H1 (cell line): Measurements from ENCODE around the gene CCDC197. TPM values are rescaled to one million over a fixed set of nuclear protein-coding genes. Genes with fewer than 3 reads are reported as not detected.

Source experiments
- CTCF ChIA-PET: fragments of 300-600 bp; sonication (Branson Sonifier 250); formaldehyde crosslinking; loops from one replicate; lab custom pipeline; 2021; ENCODE audit not compliant: partially characterized antibody; lab: Charles Lee
- POLR2A ChIA-PET: fragments of 300-600 bp; sonication (Branson Sonifier 250); formaldehyde crosslinking; loops from one replicate; lab custom pipeline; 2021; ENCODE audit warnings: inconsistent platforms; ENCODE audit not compliant: partially characterized antibody; lab: Charles Lee
- DNase-seq, 2 experiments: peaks; one replicate each; pipeline versions ENCODE4 v3.0.0 to v3.0.0-alpha.2; 2010 to 2022; ENCODE audit warnings: low spot score in 2 of 2, low read depth in 1 of 2, mixed read lengths in 1 of 2
- FAIRE-seq: peaks from 2 replicates; lab custom pipeline; 2011; peaks lifted over from hg19 to GRCh38; lab: Jason Lieb, UNC
- H2AFZ ChIP-seq: 2 replicates; pipeline ENCODE4 v1.8.1; 2012; ENCODE audit warnings: low read length, inconsistent platforms
- H2AK5ac ChIP-seq: 2 replicates; pipeline ENCODE4 v1.6.1; 2013; ENCODE audit warnings: low read depth, low read length
- H2BK120ac ChIP-seq: replicated peaks from 2 replicates; pipeline ENCODE3; 2013; ENCODE audit warnings: low read depth, low read length, inconsistent platforms
- H2BK12ac ChIP-seq: 2 replicates; pipeline ENCODE4 v1.6.1; 2013; ENCODE audit warnings: low read depth, low read length
- H2BK15ac ChIP-seq: 2 replicates; pipeline ENCODE4 v1.6.1; 2013; ENCODE audit warnings: low read length
- H2BK20ac ChIP-seq: 2 replicates; pipeline ENCODE4 v1.6.1; 2013; ENCODE audit warnings: low read length
- H2BK5ac ChIP-seq: 2 replicates; pipeline ENCODE4 v1.6.1; 2013; ENCODE audit warnings: low read depth, low read length
- H3K14ac ChIP-seq: 2 replicates; pipeline ENCODE4 v1.6.1; 2013; ENCODE audit warnings: inconsistent platforms; ENCODE audit not compliant: insufficient read length
- H3K18ac ChIP-seq: 2 replicates; pipeline ENCODE4 v1.6.1; 2013; ENCODE audit warnings: low read length; ENCODE audit errors: extremely low read depth
- H3K23ac ChIP-seq: 2 replicates; pipeline ENCODE4 v1.6.1; 2013; ENCODE audit warnings: inconsistent platforms; ENCODE audit not compliant: insufficient read length
- H3K23me2 ChIP-seq: 2 replicates; pipeline ENCODE4 v1.6.1; 2013; ENCODE audit warnings: low read depth, low read length
- H3K27ac ChIP-seq: 2 replicates; pipeline ENCODE4 v1.6.1; 2011; ENCODE audit warnings: low read depth, low read length, inconsistent platforms
- H3K27me3 ChIP-seq, 4 experiments: replicated peaks in 1 of 4; 1 replicate in 1 of 4; 2 replicates in 3 of 4; pipeline versions ENCODE4 v1.6.1 to v1.8.1; 2011 to 2013; ENCODE audit warnings: low read length in 3 of 4, mild to moderate bottlenecking in 3 of 4, inconsistent platforms in 2 of 4, mixed read lengths in 2 of 4, moderate library complexity in 1 of 4; ENCODE audit not compliant: control insufficient read depth in 3 of 4, insufficient read depth in 3 of 4; ENCODE audit errors: extremely low read depth in 1 of 4
- H3K36me3 ChIP-seq, 4 experiments: 2 replicates each; pipeline versions ENCODE4 v1.6.1 to v1.8.1; 2011 to 2013; ENCODE audit warnings: mild to moderate bottlenecking in 4 of 4, low read length in 3 of 4, moderate library complexity in 2 of 4, control low read depth in 1 of 4, inconsistent platforms in 1 of 4; ENCODE audit not compliant: insufficient read depth in 4 of 4, control insufficient read depth in 2 of 4
- H3K4ac ChIP-seq: replicated peaks from 2 replicates; pipeline ENCODE3; 2013; ENCODE audit warnings: low read length, low read depth, mixed read lengths, inconsistent platforms; ENCODE audit not compliant: insufficient read length
- H3K4me1 ChIP-seq, 4 experiments: replicated peaks in 1 of 4; 1 replicate in 1 of 4; 2 replicates in 3 of 4; pipeline versions ENCODE4 v1.6.1 to v1.8.1; 2011 to 2013; ENCODE audit warnings: low read length in 3 of 4, inconsistent platforms in 2 of 4, mixed read lengths in 1 of 4; ENCODE audit not compliant: insufficient read depth in 4 of 4, control insufficient read depth in 3 of 4
- H3K4me2 ChIP-seq, 2 experiments: 2 replicates each; pipeline versions ENCODE4 v1.6.1 to v1.8.1; 2011 to 2013; ENCODE audit warnings: low read depth in 2 of 2, low read length in 2 of 2, control low read depth in 1 of 2, inconsistent platforms in 1 of 2, mild to moderate bottlenecking in 1 of 2; ENCODE audit not compliant: insufficient read depth in 1 of 2
- H3K4me3 ChIP-seq, 4 experiments: fragments of 200-600, 300-600 bp in 1 of 4; sonication (generic), shearing (Covaris generic), sonication (Bioruptor Twin) in 1 of 4; 2 replicates each; pipeline versions ENCODE4 v1.5.1 to v1.8.1; 2011 to 2016; ENCODE audit warnings: low read length in 4 of 4, low read depth in 3 of 4, control low read depth in 2 of 4, inconsistent platforms in 2 of 4, mild to moderate bottlenecking in 2 of 4, mixed read lengths in 1 of 4, moderate library complexity in 1 of 4; ENCODE audit not compliant: insufficient read depth in 2 of 4; ENCODE audit errors: extremely low read depth in 1 of 4
- H3K56ac ChIP-seq: replicated peaks from 2 replicates; pipeline ENCODE3; 2013; ENCODE audit warnings: low read depth, mild to moderate bottlenecking, mixed read lengths, low read length, inconsistent platforms; ENCODE audit not compliant: insufficient read length
- H3K79me1 ChIP-seq: 2 replicates; pipeline ENCODE4 v1.6.1; 2013; ENCODE audit warnings: low read depth, low read length, control low read depth
- H3K79me2 ChIP-seq, 2 experiments: 2 replicates each; pipeline versions ENCODE4 v1.6.1 to v1.8.1; 2012 to 2013; ENCODE audit warnings: low read length in 2 of 2, mild to moderate bottlenecking in 2 of 2, inconsistent platforms in 1 of 2; ENCODE audit not compliant: insufficient read depth in 2 of 2, control insufficient read depth in 1 of 2
- H3K9ac ChIP-seq, 4 experiments: replicated peaks in 1 of 4; 1 replicate in 1 of 4; 2 replicates in 3 of 4; pipeline versions ENCODE4 v1.6.1 to v1.8.1; 2011 to 2013; ENCODE audit warnings: low read depth in 3 of 4, low read length in 3 of 4, control low read depth in 2 of 4, mild to moderate bottlenecking in 2 of 4, moderate library complexity in 2 of 4, inconsistent platforms in 1 of 4; ENCODE audit errors: extremely low read depth in 1 of 4
- H3K9me3 ChIP-seq, 2 experiments: 2 replicates each; pipeline versions ENCODE4 v1.6.1 to v1.8.1; 2012 to 2013; ENCODE audit warnings: mild to moderate bottlenecking in 2 of 2, moderate library complexity in 2 of 2, control low read depth in 1 of 2, inconsistent platforms in 1 of 2, low read depth in 1 of 2, low read length in 1 of 2, mixed read lengths in 1 of 2; ENCODE audit not compliant: insufficient read depth in 2 of 2
- H4K20me1 ChIP-seq, 2 experiments: replicated peaks in 1 of 2; 2 replicates each; pipeline versions ENCODE3 to v1.8.1; 2011 to 2013; ENCODE audit warnings: inconsistent platforms in 2 of 2, low read length in 2 of 2, mild to moderate bottlenecking in 1 of 2; ENCODE audit not compliant: insufficient read depth in 2 of 2, control insufficient read depth in 1 of 2
- H4K5ac ChIP-seq: 2 replicates; pipeline ENCODE4 v1.6.1; 2013; ENCODE audit warnings: low read length, low read depth, mixed read lengths, inconsistent platforms; ENCODE audit not compliant: insufficient read length
- H4K8ac ChIP-seq: 2 replicates; pipeline ENCODE4 v1.8.0; 2013; ENCODE audit warnings: mild to moderate bottlenecking, moderate library complexity, low read length, inconsistent platforms; ENCODE audit not compliant: insufficient read depth; ENCODE audit errors: extremely low read depth
- H4K91ac ChIP-seq: replicated peaks from 2 replicates; pipeline ENCODE3; 2013; ENCODE audit warnings: low read length, mixed read lengths, inconsistent platforms; ENCODE audit not compliant: insufficient read length
- CTBP2 ChIP-seq: IDR thresholded peaks from 2 replicates; pipeline ENCODE4 v1.7.0; 2011; ENCODE audit warnings: borderline replicate concordance, mild to moderate bottlenecking, moderate library complexity, mixed read lengths, low read length; ENCODE audit not compliant: insufficient read depth, insufficient read length
- WGBS, 2 experiments: shearing (Covaris generic) in 1 of 2; methylation state at CpG; one replicate each; pipeline versions ENCODE4 v1.1.6 to v1.1.7; 2013 to 2015; ENCODE audit warnings: low lambda C conversion rate in 2 of 2, mixed read lengths in 2 of 2, inconsistent platforms in 1 of 2, low coverage in 1 of 2, missing lambda C conversion rate in 1 of 2; ENCODE audit not compliant: insufficient replicate concordance in 2 of 2, insufficient coverage in 1 of 2, insufficient read length in 1 of 2; ENCODE audit errors: extremely low coverage in 1 of 2, missing lambda C conversion rate in 1 of 2; 5-methylcytosine and 5-hydroxymethylcytosine counted together
- polyA plus RNA-seq, 7 experiments: library from polyadenylated mRNA; depleted of rRNA in 3 of 7; stranded (reverse) in 5 of 7; unstranded in 2 of 7; fragments of >200 nt in 5 of 7; fragments of 200-250 nt in 2 of 7; gene quantifications; 1 replicate in 5 of 7; 2 replicates in 1 of 7; 4 replicates in 1 of 7; pipeline versions ENCODE4 v1.2.1 to v1.2.3, GENCODE V29; 2011 to 2013; ENCODE audit warnings: missing spikeins in 2 of 7, mixed read lengths in 2 of 7
- total RNA-seq: library from RNA; stranded (reverse); fragmentation: NEBNext Ultra II Directional; extraction: Animal tissue kit (Norgen Biotek cat#: 25700); gene quantifications from 2 replicates; pipeline ENCODE4 v1.2.1, GENCODE V29; 2021
- TF ChIP-seq, protein P1 (sequence below): IDR thresholded peaks from 2 replicates; pipeline ENCODE4 v1.6.1; 2012; ENCODE audit warnings: inconsistent platforms

Gene CCDC197
- total and polyA plus RNA-seq, 2 of the 8 experiments (the other 6 are each of a cell fraction or from before 2014, with no cell fraction given), result not detected

DNA sequence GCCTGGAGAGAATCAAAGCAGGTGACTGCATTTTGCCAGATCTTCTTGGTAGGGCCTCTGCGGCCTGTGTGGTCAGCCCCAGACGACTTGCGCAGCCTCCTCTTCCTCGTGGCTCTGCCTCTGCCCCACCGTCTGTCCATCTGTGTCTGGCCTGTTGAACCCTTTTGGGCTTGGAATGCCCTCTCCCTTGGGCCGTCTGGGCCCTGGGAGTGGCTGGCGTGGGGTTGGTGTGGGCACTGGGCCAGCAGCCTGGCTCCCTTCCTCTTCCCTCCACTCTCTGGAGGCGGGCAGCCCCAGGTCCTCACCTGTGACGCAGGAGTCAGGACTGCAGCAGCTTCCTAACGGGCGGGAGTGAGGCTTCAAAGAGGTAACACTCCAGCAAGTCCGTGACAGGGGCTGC is 9.7 kb upstream of the CCDC197 start:
- H3K23me2 ChIP-seq, result peaks cover 3% of the 10 kb centered on the region; the same call in 1 of the 2 replicates
- no peaks in the 10 kb centered on the region for H3K36me3 ChIP-seq
- ChIA-PET CTCF (interaction anchor here (0.6 to 7.6 kb wide), 5 partner anchors 11 to 241 kb away, joined by 3 to 108 read pairs (median 3); partner anchors contain the start of genes ASB2 and CCDC197), POLR2A (no interaction called here)
- H4K5ac ChIP-seq, result no peak overlapping the region
- H2BK12ac ChIP-seq, result peak overlapping the region; percentile 60; the same call in 1 of the 2 replicates
- FAIRE-seq, result no peak
- peak overlapping the region; percentile 75 for H3K18ac ChIP-seq
- no peak overlapping the region for H2AK5ac ChIP-seq
- H2BK20ac ChIP-seq, result no peak overlapping the region
- 79% methylated on average over 12 of the region's 12 CpGs; no CpG with 5 or more reads in 1 of the 2 experiments for WGBS, 2 experiments
- no peaks in the 10 kb centered on the region; a peak in 1 of 7 replicates for H3K27me3 ChIP-seq
- peak overlapping the region; percentile 44 for H4K91ac ChIP-seq
- peak overlapping the region; percentile 6; the same call in 1 of the 2 replicates for H2AFZ ChIP-seq
- no peak overlapping the region for H3K4ac ChIP-seq
- H3K14ac ChIP-seq, result no peak overlapping the region
- peak overlapping the region; percentile 65; the same call in 1 of the 2 replicates for H2BK15ac ChIP-seq
- DNase-seq, result no peak
- H3K4me1 ChIP-seq, result peaks cover 0 to 14% (median 8%) of the 10 kb centered on the region in 4 experiments; a peak in 4 of 7 replicates
- H3K79me1 ChIP-seq, result no peaks in the 10 kb centered on the region
- peak overlapping the region; percentile 66; the same call in 1 of the 2 replicates for H4K8ac ChIP-seq
- H3K9me3 ChIP-seq, result no peaks in the 10 kb centered on the region
- TF ChIP-seq CTBP2, result no peak
- TF ChIP-seq, protein P1, sequence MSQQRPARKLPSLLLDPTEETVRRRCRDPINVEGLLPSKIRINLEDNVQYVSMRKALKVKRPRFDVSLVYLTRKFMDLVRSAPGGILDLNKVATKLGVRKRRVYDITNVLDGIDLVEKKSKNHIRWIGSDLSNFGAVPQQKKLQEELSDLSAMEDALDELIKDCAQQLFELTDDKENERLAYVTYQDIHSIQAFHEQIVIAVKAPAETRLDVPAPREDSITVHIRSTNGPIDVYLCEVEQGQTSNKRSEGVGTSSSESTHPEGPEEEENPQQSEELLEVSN, result peak; percentile 48; the same call in 1 of the 2 replicates
- no peak overlapping the region for H3K9ac ChIP-seq
- H3K4me2 ChIP-seq, result peak overlapping the region; percentile 29 to 39; a peak in 1 of 4 replicates
- H2BK120ac ChIP-seq, result no peak overlapping the region
- peak overlapping the region; percentile 81; the same call in 1 of the 2 replicates for H2BK5ac ChIP-seq
- H3K4me3 ChIP-seq, result no peak overlapping the region; a peak in 1 of 8 replicates
- H3K79me2 ChIP-seq, result no peaks in the 10 kb centered on the region
- H3K56ac ChIP-seq, result no peak overlapping the region
- H4K20me1 ChIP-seq, result no peaks in the 10 kb centered on the region
- H3K27ac ChIP-seq, result no peak overlapping the region
- H3K23ac ChIP-seq, result no peak overlapping the region
